WERI-Rb-1 (cell line): ENCODE data around the gene TMEM184C.

Source experiments
- DNase-seq: peaks from one replicate; pipeline ENCODE4 v3.0.0-alpha.2; 2020
- H3K27ac ChIP-seq: fragments of 250-450 bp; sonication (Bioruptor Pico); 2 replicates; pipeline ENCODE4 v1.5.1; 2020; ENCODE audit warnings: mild to moderate bottlenecking, moderate library complexity
- H3K27me3 ChIP-seq: fragments of 250-450 bp; sonication (Bioruptor Pico); 2 replicates; pipeline ENCODE4 v1.5.1; 2021; ENCODE audit warnings: mild to moderate bottlenecking, low read depth, moderate library complexity; ENCODE audit not compliant: insufficient read depth, severe bottlenecking
- H3K36me3 ChIP-seq: fragments of 250-450 bp; sonication (Bioruptor Pico); 2 replicates; pipeline ENCODE4 v1.5.1; 2020; ENCODE audit warnings: mild to moderate bottlenecking, moderate library complexity
- H3K4me3 ChIP-seq: 2 replicates; pipeline ENCODE4 v1.5.1; 2011; ENCODE audit warnings: low read depth, mild to moderate bottlenecking, control low read depth, low read length
- H3K9me3 ChIP-seq: fragments of 250-450 bp; sonication (Bioruptor Pico); 2 replicates; pipeline ENCODE4 v1.5.1; 2021; ENCODE audit warnings: mild to moderate bottlenecking, moderate library complexity; ENCODE audit not compliant: severe bottlenecking
- CTCF ChIP-seq: IDR thresholded peaks from 2 replicates; pipeline ENCODE4 v1.5.1; 2011; ENCODE audit warnings: low read depth, mild to moderate bottlenecking, control low read depth, inconsistent platforms, low read length

The TMEM184C gene

GRCh38 chr4:147620315-147620714 is 3.1 kb downstream of the TMEM184C start:
- peaks cover 45% of the 10 kb centered on the region for H3K36me3 ChIP-seq
- H3K27ac ChIP-seq, result no peak overlapping the region
- TF ChIP-seq CTCF, result no peak
- DNase-seq, result no peak
- H3K27me3 ChIP-seq, result no peaks in the 10 kb centered on the region
- H3K4me3 ChIP-seq, result no peak overlapping the region
- no peaks in the 10 kb centered on the region for H3K9me3 ChIP-seq

GRCh38 chr4:147625733-147626132 is 8.5 kb downstream of the TMEM184C start:
- no peak for DNase-seq
- H3K27me3 ChIP-seq, result no peaks in the 10 kb centered on the region
- TF ChIP-seq CTCF, result no peak
- H3K36me3 ChIP-seq, result peaks cover 63% of the 10 kb centered on the region
- no peak overlapping the region for H3K4me3 ChIP-seq
- H3K27ac ChIP-seq, result no peak overlapping the region
- no peaks in the 10 kb centered on the region for H3K9me3 ChIP-seq

GRCh38 chr4:147626903-147627302 is 9.7 kb downstream of the TMEM184C start:
- Histone ChIP-seq H3K4me3 (no peak overlapping the region), H3K9me3 (no peaks in the 10 kb centered on the region), H3K36me3 (peaks cover 70% of the 10 kb centered on the region), H3K27ac (no peak overlapping the region), H3K27me3 (no peaks in the 10 kb centered on the region)
- TF ChIP-seq CTCF, result no peak
- no peak for DNase-seq

- TF ChIP-seq CTCF, result no peak
- no peak overlapping the region for H3K4me3 ChIP-seq
- H3K36me3 ChIP-seq, result peaks cover 72% of the 10 kb centered on the region
- no peaks in the 10 kb centered on the region for H3K9me3 ChIP-seq
- H3K27me3 ChIP-seq, result no peaks in the 10 kb centered on the region
- no peak overlapping the region for H3K27ac ChIP-seq
- DNase-seq, result no peak
Observed at GRCh38 chr4:147628415-147628814, 11.2 kb downstream of the TMEM184C start.

- Histone ChIP-seq H3K4me3 (no peak overlapping the region), H3K9me3 (no peaks in the 10 kb centered on the region), H3K36me3 (peaks cover 75% of the 10 kb centered on the region), H3K27me3 (no peaks in the 10 kb centered on the region), H3K27ac (no peak overlapping the region)
- no peak for DNase-seq
- no peak for TF ChIP-seq CTCF
Observed at GRCh38 chr4:147629783-147630730, 12.9 kb downstream of the TMEM184C start.

- H3K27me3 ChIP-seq, result no peaks in the 10 kb centered on the region
- TF ChIP-seq CTCF, result no peak
- no peak for DNase-seq
- no peak overlapping the region for H3K4me3 ChIP-seq
- H3K27ac ChIP-seq, result no peak overlapping the region
- no peaks in the 10 kb centered on the region for H3K9me3 ChIP-seq
- peaks cover 82% of the 10 kb centered on the region for H3K36me3 ChIP-seq
Observed at GRCh38 chr4:147633113-147633512, 15.9 kb downstream of the TMEM184C start.
